ENCODE measurements around the gene HUNK.

HUNK gene

GRCh38 chr21:31896019-31896418 lies 23.2 kb downstream of the HUNK start:
- FAIRE-seq (no peak), DNase-seq (ENCODE audit: insufficient read length, low spot score) (no peak)
- TF ChIP-seq POLR2A (IDR thresholded peaks at IDR 0.05; ENCODE audit: low read depth, low read length), result no peak

GRCh38 chr21:31897311-31897710 lies 24.5 kb downstream of the HUNK start:
- DNase-seq (ENCODE audit: insufficient read length, low spot score) (no peak), FAIRE-seq (no peak)
- TF ChIP-seq POLR2A (IDR thresholded peaks at IDR 0.05; ENCODE audit: low read depth, low read length), result no peak

GRCh38 chr21:31898933-31899630 lies 26.3 kb downstream of the HUNK start:
- no peak for DNase-seq (ENCODE audit: insufficient read length, low spot score)
- TF ChIP-seq POLR2A (IDR thresholded peaks at IDR 0.05; ENCODE audit: low read depth, low read length), result no peak
- FAIRE-seq, result no peak

- DNase-seq (ENCODE audit: insufficient read length, low spot score), result no peak
- FAIRE-seq, result no peak
- no peak for TF ChIP-seq POLR2A (IDR thresholded peaks at IDR 0.05; ENCODE audit: low read depth, low read length)
These were observed 27.5 kb downstream of the HUNK start for GRCh38 chr21:31900121-31900895.

GRCh38 chr21:31901315-31901714 lies 28.5 kb downstream of the HUNK start:
- TF ChIP-seq POLR2A (IDR thresholded peaks at IDR 0.05; ENCODE audit: low read depth, low read length), result no peak
- no peak for DNase-seq (ENCODE audit: insufficient read length, low spot score)
- no peak for FAIRE-seq

- no peak for TF ChIP-seq POLR2A (IDR thresholded peaks at IDR 0.05; ENCODE audit: low read depth, low read length)
- DNase-seq (ENCODE audit: insufficient read length, low spot score) (no peak), FAIRE-seq (no peak)
These were observed 29.6 kb downstream of the HUNK start for GRCh38 chr21:31902438-31902837.

GRCh38 chr21:31903896-31904295 lies 31.1 kb downstream of the HUNK start:
- FAIRE-seq (no peak), DNase-seq (ENCODE audit: insufficient read length, low spot score) (no peak)
- TF ChIP-seq POLR2A (IDR thresholded peaks at IDR 0.05; ENCODE audit: low read depth, low read length), result no peak

GRCh38 chr21:31905503-31906451 lies 33.0 kb downstream of the HUNK start:
- no peak for TF ChIP-seq POLR2A (IDR thresholded peaks at IDR 0.05; ENCODE audit: low read depth, low read length)
- DNase-seq (ENCODE audit: insufficient read length, low spot score) (no peak), FAIRE-seq (no peak)

GRCh38 chr21:31908106-31909031 lies 35.5 kb downstream of the HUNK start:
- DNase-seq (ENCODE audit: insufficient read length, low spot score), result no peak
- FAIRE-seq, result no peak
- no peak for TF ChIP-seq POLR2A (IDR thresholded peaks at IDR 0.05; ENCODE audit: low read depth, low read length)

- no peak for TF ChIP-seq POLR2A (IDR thresholded peaks at IDR 0.05; ENCODE audit: low read depth, low read length)
- FAIRE-seq (no peak), DNase-seq (ENCODE audit: insufficient read length, low spot score) (no peak)
These were observed 36.6 kb downstream of the HUNK start for GRCh38 chr21:31909153-31910073.

- FAIRE-seq, result no peak
- no peak for DNase-seq (ENCODE audit: insufficient read length, low spot score)
- no peak for TF ChIP-seq POLR2A (IDR thresholded peaks at IDR 0.05; ENCODE audit: low read depth, low read length)
These were observed 37.3 kb downstream of the HUNK start for GRCh38 chr21:31910074-31910470.
